Liver (tissue), 3 donors: ENCODE measurements around the gene PPP2R2C.

ENCODE experiments used
- EGR1 ChIP-seq, 2 donors: IDR thresholded peaks; 2 replicates each; pipeline ENCODE4 v1.6.1; 2016 to 2018; ENCODE audit warnings: antibody characterized with exemption in 2 of 2, low read depth in 2 of 2
- FOXA2 ChIP-seq: IDR thresholded peaks from 2 replicates; pipeline ENCODE4 v1.6.1; 2016; ENCODE audit warnings: antibody characterized with exemption
- RAD21 ChIP-seq, 2 donors: IDR thresholded peaks; 2 replicates each; pipeline ENCODE4 v1.6.1; 2016; ENCODE audit warnings: antibody characterized with exemption in 2 of 2, mild to moderate bottlenecking in 2 of 2
- TF ChIP-seq, protein P1 (sequence below): fragments of 150-350 bp; IDR thresholded peaks from 2 replicates; pipeline ENCODE4 v1.5.1; 2017; ENCODE audit warnings: improper control_type of control experiment, low read depth, low read length; ENCODE audit not compliant: missing input control
- TF ChIP-seq, protein P2 (sequence below): IDR thresholded peaks from 2 replicates; pipeline ENCODE4 v1.6.1; 2016; ENCODE audit warnings: antibody characterized with exemption
- TF ChIP-seq, protein P3 (sequence below): IDR thresholded peaks from 2 replicates; pipeline ENCODE4 v1.6.1; 2016; ENCODE audit warnings: antibody characterized with exemption
- donor health status: healthy.
- donor health status: healthy.

DNA sequence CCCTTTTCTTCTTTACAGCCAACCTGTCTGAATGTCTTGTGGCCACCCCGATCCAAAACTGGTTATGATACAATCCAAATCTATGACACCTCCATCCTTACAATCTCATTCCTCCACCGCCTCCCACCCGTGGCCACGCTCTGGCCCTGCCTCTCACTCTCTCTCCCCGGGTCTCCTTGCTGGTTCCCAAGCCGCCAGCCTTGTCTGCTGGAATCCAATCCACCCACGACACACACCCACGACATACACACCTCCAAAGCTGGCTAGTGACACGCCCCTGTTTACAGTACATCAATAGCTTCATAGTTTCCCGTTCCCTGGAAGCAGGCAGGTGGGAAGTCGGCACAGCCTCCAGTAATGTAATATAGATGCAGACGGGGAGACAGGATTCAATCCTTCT, 103.8 kb downstream of the PPP2R2C start:
- TF ChIP-seq FOXA2: no peak
- TF ChIP-seq, protein P1, sequence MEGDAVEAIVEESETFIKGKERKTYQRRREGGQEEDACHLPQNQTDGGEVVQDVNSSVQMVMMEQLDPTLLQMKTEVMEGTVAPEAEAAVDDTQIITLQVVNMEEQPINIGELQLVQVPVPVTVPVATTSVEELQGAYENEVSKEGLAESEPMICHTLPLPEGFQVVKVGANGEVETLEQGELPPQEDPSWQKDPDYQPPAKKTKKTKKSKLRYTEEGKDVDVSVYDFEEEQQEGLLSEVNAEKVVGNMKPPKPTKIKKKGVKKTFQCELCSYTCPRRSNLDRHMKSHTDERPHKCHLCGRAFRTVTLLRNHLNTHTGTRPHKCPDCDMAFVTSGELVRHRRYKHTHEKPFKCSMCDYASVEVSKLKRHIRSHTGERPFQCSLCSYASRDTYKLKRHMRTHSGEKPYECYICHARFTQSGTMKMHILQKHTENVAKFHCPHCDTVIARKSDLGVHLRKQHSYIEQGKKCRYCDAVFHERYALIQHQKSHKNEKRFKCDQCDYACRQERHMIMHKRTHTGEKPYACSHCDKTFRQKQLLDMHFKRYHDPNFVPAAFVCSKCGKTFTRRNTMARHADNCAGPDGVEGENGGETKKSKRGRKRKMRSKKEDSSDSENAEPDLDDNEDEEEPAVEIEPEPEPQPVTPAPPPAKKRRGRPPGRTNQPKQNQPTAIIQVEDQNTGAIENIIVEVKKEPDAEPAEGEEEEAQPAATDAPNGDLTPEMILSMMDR: no peak
- no peak for TF ChIP-seq RAD21 (IDR thresholded peaks at IDR 0.05)
- TF ChIP-seq, protein P2, sequence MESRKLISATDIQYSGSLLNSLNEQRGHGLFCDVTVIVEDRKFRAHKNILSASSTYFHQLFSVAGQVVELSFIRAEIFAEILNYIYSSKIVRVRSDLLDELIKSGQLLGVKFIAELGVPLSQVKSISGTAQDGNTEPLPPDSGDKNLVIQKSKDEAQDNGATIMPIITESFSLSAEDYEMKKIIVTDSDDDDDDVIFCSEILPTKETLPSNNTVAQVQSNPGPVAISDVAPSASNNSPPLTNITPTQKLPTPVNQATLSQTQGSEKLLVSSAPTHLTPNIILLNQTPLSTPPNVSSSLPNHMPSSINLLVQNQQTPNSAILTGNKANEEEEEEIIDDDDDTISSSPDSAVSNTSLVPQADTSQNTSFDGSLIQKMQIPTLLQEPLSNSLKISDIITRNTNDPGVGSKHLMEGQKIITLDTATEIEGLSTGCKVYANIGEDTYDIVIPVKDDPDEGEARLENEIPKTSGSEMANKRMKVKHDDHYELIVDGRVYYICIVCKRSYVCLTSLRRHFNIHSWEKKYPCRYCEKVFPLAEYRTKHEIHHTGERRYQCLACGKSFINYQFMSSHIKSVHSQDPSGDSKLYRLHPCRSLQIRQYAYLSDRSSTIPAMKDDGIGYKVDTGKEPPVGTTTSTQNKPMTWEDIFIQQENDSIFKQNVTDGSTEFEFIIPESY: no peak
- TF ChIP-seq, protein P3, sequence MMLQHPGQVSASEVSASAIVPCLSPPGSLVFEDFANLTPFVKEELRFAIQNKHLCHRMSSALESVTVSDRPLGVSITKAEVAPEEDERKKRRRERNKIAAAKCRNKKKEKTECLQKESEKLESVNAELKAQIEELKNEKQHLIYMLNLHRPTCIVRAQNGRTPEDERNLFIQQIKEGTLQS: no peak
- TF ChIP-seq EGR1 (IDR thresholded peaks at IDR 0.05; ENCODE audit: low read depth in 2 of 2): no peak
